Loucy (cell line): ENCODE measurements around the gene NDUFB8.
A peak's percentile ranks its signal among the peaks of the same experiment; 100 is the strongest.

Experiments
- H2AFZ ChIP-seq: fragments of 200-600 bp; sonication (generic); 2 replicates; pipeline ENCODE4 v1.6.0; 2016; ENCODE audit warnings: antibody characterized with exemption, mild to moderate bottlenecking, low read length, moderate library complexity
- H3F3A ChIP-seq: fragments of 200-600 bp; 2 replicates; pipeline ENCODE4 v1.6.0; 2016; ENCODE audit warnings: antibody characterized with exemption, low read depth, mild to moderate bottlenecking
- H3K27me3 ChIP-seq: fragments of 200-600 bp; sonication (generic); 2 replicates; pipeline ENCODE4 v1.6.1; 2014; ENCODE audit warnings: low read length, mild to moderate bottlenecking; ENCODE audit not compliant: insufficient read depth, poor library complexity, severe bottlenecking
- H3K36me3 ChIP-seq: fragments of 200-600 bp; sonication (generic); 2 replicates; pipeline ENCODE4 v1.6.1; 2016; ENCODE audit warnings: low read length; ENCODE audit not compliant: insufficient read depth
- H3K4me1 ChIP-seq: fragments of 200-600 bp; sonication (generic); 2 replicates; pipeline ENCODE4 v1.5.1; 2014; ENCODE audit warnings: low read length, mild to moderate bottlenecking; ENCODE audit not compliant: insufficient read depth, poor library complexity, severe bottlenecking
- H3K4me2 ChIP-seq: fragments of 200-600 bp; sonication (generic); 2 replicates; pipeline ENCODE4 v1.6.0; 2014; ENCODE audit warnings: antibody characterized with exemption, low read length, low read depth, mild to moderate bottlenecking; ENCODE audit not compliant: poor library complexity, severe bottlenecking
- H3K4me3 ChIP-seq: fragments of 200-600 bp; sonication (generic); 2 replicates; pipeline ENCODE4 v1.5.1; 2014; ENCODE audit warnings: low read length, mild to moderate bottlenecking, mixed read lengths; ENCODE audit not compliant: poor library complexity, severe bottlenecking
- H3K79me2 ChIP-seq: fragments of 200-600 bp; sonication (generic); 2 replicates; pipeline ENCODE4 v1.6.1; 2014; ENCODE audit warnings: low read length; ENCODE audit not compliant: insufficient read depth
- H3K9ac ChIP-seq: fragments of 200-600 bp; sonication (generic); 2 replicates; pipeline ENCODE4 v1.6.0; 2014; ENCODE audit warnings: mild to moderate bottlenecking, low read depth, low read length, moderate library complexity; ENCODE audit not compliant: poor library complexity, severe bottlenecking
- H3K9me2 ChIP-seq: fragments of 200-600 bp; sonication (generic); replicated peaks from 2 replicates; pipeline ENCODE4 v1.6.1; 2016; ENCODE audit warnings: low read depth, low read length, mixed read lengths
- H3K9me3 ChIP-seq: fragments of 200-600 bp; sonication (generic); 2 replicates; pipeline ENCODE4 v1.6.1; 2014; ENCODE audit warnings: mild to moderate bottlenecking, antibody characterized with exemption, low read length, low read depth; ENCODE audit not compliant: insufficient read depth
- H4K20me1 ChIP-seq: fragments of 200-600 bp; sonication (generic); 2 replicates; pipeline ENCODE4 v1.6.0; 2014; ENCODE audit warnings: antibody characterized with exemption, low read length, mild to moderate bottlenecking; ENCODE audit not compliant: insufficient read depth, poor library complexity, severe bottlenecking
- EZH2phosphoT487 ChIP-seq: fragments of 200-600 bp; IDR thresholded peaks from 2 replicates; pipeline ENCODE4 v1.6.1; 2018; ENCODE audit warnings: antibody characterized with exemption, mild to moderate bottlenecking, moderate library complexity, borderline replicate concordance
- TF ChIP-seq, protein P1 (sequence below): fragments of 200-600 bp; sonication (generic); conservative IDR thresholded peaks from 2 replicates; pipeline ENCODE4 v1.5.1; 2014; ENCODE audit warnings: mild to moderate bottlenecking, antibody characterized with exemption, low read length

Gene NDUFB8

DNA sequence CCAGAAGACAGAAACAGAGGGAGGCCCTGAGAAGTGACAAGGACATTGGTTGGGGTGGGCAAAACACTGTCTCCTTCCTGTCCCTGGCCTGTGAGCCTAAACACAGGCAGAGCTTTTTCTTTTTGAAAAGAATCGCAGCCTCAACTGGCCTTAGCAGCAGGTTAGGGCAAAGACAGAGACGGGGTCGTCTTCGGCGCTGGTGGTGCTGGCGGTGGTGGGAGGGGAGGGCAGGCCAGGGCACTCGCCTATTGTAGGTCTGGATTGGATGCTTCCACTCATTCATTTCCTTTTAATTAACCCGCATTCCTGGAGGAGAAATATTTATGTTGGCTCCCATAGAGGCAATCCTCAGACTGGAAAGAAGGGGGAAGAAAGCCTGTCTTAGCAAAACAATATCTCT lies 44.3 kb downstream of the NDUFB8 start:
- H3K27me3 ChIP-seq: no peaks in the 10 kb centered on the region
- H3K4me1 ChIP-seq: peaks cover 25% of the 10 kb centered on the region
- no peak overlapping the region for H3K4me2 ChIP-seq
- H4K20me1 ChIP-seq: no peaks in the 10 kb centered on the region
- H3K4me3 ChIP-seq: no peak overlapping the region
- H3F3A ChIP-seq: no peaks in the 10 kb centered on the region
- H3K36me3 ChIP-seq: peaks cover 43% of the 10 kb centered on the region; the same call in 1 of the 2 replicates
- H3K9me2 ChIP-seq: no peaks in the 10 kb centered on the region
- H2AFZ ChIP-seq: no peak overlapping the region
- H3K79me2 ChIP-seq: no peaks in the 10 kb centered on the region
- no peak for TF ChIP-seq EZH2phosphoT487
- TF ChIP-seq, protein P1, sequence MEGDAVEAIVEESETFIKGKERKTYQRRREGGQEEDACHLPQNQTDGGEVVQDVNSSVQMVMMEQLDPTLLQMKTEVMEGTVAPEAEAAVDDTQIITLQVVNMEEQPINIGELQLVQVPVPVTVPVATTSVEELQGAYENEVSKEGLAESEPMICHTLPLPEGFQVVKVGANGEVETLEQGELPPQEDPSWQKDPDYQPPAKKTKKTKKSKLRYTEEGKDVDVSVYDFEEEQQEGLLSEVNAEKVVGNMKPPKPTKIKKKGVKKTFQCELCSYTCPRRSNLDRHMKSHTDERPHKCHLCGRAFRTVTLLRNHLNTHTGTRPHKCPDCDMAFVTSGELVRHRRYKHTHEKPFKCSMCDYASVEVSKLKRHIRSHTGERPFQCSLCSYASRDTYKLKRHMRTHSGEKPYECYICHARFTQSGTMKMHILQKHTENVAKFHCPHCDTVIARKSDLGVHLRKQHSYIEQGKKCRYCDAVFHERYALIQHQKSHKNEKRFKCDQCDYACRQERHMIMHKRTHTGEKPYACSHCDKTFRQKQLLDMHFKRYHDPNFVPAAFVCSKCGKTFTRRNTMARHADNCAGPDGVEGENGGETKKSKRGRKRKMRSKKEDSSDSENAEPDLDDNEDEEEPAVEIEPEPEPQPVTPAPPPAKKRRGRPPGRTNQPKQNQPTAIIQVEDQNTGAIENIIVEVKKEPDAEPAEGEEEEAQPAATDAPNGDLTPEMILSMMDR: no peak
- H3K9ac ChIP-seq: no peak overlapping the region
- H3K9me3 ChIP-seq: no peaks in the 10 kb centered on the region

DNA sequence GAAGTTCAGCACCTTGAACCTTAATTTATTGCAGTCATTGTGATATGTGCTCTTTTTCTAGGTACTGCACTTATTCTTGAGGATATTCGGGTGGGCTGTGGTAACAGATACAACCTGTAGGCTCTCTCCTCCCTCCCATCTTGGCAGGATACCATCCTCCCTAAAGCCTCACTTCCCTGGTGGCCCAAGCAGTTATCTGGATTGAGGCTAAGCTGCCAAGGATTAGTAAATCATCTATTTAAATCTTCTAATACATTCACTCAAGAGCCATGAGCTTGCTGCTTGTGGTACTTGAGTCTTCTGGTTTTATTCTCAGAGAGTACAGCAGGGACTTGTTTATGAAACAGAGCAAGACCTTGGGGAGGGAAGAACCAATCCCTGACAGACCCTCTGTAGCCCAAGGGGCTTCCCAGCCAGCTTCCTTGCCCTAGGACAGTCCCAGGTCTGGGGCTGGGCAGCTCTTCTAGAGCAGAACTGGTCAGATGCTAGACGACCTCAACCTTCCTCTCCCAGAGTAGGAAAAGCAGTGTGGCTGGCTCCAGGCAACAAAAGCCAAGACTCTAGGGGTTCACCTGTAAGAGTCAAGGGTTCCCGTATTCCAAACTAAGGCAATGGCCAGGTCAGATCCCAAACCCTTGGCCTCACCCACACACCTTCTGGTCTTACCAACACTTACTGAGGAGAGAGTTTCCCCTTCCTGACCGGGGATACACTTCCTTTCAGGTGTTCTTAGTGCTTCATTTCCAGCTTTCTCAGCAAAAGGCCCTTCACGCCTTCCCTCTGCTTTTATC lies 45.6 kb downstream of the NDUFB8 start:
- TF ChIP-seq, protein P1: no peak
- TF ChIP-seq EZH2phosphoT487: no peak
- Histone ChIP-seq H3K4me2 (no peak overlapping the region), H3K4me3 (no peak overlapping the region), H3F3A (no peaks in the 10 kb centered on the region), H3K4me1 (peaks cover 30% of the 10 kb centered on the region), H3K36me3 (peaks cover 33% of the 10 kb centered on the region; the same call in 1 of the 2 replicates), H3K27me3 (no peaks in the 10 kb centered on the region), H3K9me2 (no peaks in the 10 kb centered on the region), H4K20me1 (no peaks in the 10 kb centered on the region), H3K9ac (no peak overlapping the region), H3K9me3 (no peaks in the 10 kb centered on the region), H2AFZ (no peak overlapping the region), H3K79me2 (no peaks in the 10 kb centered on the region)

DNA sequence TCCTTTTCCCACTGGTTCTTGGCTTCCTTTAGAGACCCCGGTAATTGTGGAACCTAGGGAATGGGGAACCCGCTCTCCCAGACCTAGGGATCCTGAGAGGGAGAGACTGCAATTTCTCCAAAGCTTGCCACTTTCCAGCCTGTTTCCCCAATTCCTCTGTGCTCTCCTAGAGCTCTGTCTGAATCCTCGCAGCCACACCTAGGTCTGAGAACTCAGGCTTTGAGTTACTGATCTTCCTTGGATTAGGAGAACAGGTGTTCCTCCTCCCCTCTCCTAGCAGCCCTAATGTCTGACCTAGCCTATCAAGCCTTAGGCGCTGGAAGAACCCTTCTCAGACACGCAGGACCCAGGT lies 46.9 kb downstream of the NDUFB8 start:
- H3K9me3 ChIP-seq: no peaks in the 10 kb centered on the region
- peaks cover 35% of the 10 kb centered on the region for H3K4me1 ChIP-seq
- no peaks in the 10 kb centered on the region for H3K79me2 ChIP-seq
- H3F3A ChIP-seq: no peaks in the 10 kb centered on the region
- no peaks in the 10 kb centered on the region for H3K9me2 ChIP-seq
- H3K36me3 ChIP-seq: peaks cover 23% of the 10 kb centered on the region; the same call in 1 of the 2 replicates
- TF ChIP-seq, protein P1: peak; percentile 15; the same call in 1 of the 2 replicates
- TF ChIP-seq EZH2phosphoT487: no peak
- H3K27me3 ChIP-seq: no peaks in the 10 kb centered on the region
- no peaks in the 10 kb centered on the region for H4K20me1 ChIP-seq
- H3K9ac ChIP-seq: peak overlapping the region; percentile 19
- peak overlapping the region; percentile 94 for H3K4me2 ChIP-seq
- H2AFZ ChIP-seq: no peak overlapping the region
- H3K4me3 ChIP-seq: peak overlapping the region; percentile 73
